ENCODE data around the gene ARHGAP28. TPM values are rescaled to one million over a fixed set of nuclear protein-coding genes. Genes with fewer than 3 reads are reported as not detected.
"Not testable (repeated sequence)": the region's sequence is repeated elsewhere in the genome, so short reads cannot be mapped to it uniquely, and the experiment has no call there.

ARHGAP28 gene
- total RNA-seq, 4 donors from 2014 or later: 2.5 to 11.1 (median 5.5) TPM

DNA sequence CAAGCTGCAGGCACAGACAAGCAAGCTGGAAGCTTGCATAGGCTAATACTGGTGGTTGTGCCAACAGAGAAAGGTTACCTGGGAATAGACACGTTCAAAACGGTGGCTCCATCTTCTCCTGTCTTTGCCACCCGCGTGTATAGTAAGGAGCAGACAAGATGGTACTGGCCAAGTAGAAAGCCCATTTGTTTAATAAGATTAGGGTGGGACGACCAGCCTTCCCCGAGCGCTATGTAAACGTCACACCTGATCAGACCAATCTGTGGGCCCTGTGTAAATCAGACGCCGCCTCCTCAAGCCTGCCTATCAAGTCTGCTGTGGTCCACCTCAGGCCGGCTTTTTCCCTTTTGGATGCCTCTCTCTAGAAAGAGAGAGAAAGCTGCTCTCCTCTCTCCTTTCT lies 198.8 kb downstream of the ARHGAP28 start:
- H3K36me3 ChIP-seq: no peaks in the 10 kb centered on the region
- H3K9me3 ChIP-seq: no peaks in the 10 kb centered on the region
- H3K27ac ChIP-seq: no peak overlapping the region
- DNase-seq (ENCODE audit: low spot score in 2 of 2): no peak
- H3K4me3 ChIP-seq: no peak overlapping the region
- H3K4me1 ChIP-seq: peaks cover 4% of the 10 kb centered on the region
- TF ChIP-seq, protein P1, sequence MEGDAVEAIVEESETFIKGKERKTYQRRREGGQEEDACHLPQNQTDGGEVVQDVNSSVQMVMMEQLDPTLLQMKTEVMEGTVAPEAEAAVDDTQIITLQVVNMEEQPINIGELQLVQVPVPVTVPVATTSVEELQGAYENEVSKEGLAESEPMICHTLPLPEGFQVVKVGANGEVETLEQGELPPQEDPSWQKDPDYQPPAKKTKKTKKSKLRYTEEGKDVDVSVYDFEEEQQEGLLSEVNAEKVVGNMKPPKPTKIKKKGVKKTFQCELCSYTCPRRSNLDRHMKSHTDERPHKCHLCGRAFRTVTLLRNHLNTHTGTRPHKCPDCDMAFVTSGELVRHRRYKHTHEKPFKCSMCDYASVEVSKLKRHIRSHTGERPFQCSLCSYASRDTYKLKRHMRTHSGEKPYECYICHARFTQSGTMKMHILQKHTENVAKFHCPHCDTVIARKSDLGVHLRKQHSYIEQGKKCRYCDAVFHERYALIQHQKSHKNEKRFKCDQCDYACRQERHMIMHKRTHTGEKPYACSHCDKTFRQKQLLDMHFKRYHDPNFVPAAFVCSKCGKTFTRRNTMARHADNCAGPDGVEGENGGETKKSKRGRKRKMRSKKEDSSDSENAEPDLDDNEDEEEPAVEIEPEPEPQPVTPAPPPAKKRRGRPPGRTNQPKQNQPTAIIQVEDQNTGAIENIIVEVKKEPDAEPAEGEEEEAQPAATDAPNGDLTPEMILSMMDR (IDR thresholded peaks at IDR 0.05): no peak
- TF ChIP-seq POLR2AphosphoS5 (IDR thresholded peaks at IDR 0.05) (no peak), EP300 (IDR thresholded peaks at IDR 0.05) (no peak), POLR2A (IDR thresholded peaks at IDR 0.05) (no peak)
- H3K27me3 ChIP-seq: no peaks in the 10 kb centered on the region
- 54% methylated on average over 11 of the region's 11 CpGs for WGBS

DNA sequence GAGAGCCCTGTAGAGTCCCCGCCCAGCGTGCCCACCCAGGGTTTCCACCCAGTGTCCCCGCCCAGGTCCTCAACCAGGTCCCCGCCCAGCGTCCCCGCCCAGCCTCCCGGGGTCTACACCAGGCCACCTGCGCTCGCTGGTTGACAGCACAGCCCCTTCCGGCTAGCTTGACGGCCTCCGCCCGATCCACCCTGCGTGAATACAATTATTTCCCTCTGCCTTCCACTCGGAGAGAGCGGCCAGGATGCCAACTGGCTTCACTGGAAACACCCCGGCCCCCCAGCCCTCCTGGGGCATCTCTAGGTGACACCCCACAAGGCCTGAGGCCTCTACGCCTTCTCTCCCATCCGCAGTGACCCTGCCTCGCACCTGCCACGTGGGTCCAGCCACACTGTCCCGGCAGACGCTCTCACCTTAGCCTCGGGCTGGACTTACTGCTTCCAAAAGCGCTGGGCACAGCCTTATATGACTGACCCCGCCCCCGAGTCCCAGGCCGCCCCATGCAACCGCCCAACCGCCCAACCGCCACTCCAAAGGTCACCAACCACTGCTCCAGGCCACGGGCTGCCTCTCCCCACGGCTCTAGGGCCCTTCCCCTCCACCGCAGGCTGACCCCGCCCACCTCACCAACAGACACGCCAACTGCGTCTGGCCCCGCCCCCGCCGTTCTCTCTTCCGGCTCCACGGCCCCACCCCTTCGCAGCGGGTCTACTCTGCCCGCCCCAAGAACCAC lies 200.0 kb downstream of the ARHGAP28 start:
- TF ChIP-seq EP300 (IDR thresholded peaks at IDR 0.05) (no peak), POLR2A (IDR thresholded peaks at IDR 0.05) (no peak), POLR2AphosphoS5 (IDR thresholded peaks at IDR 0.05) (no peak)
- TF ChIP-seq, protein P1 (IDR thresholded peaks at IDR 0.05): no peak
- WGBS: 88% methylated on average over 40 of the region's 45 CpGs
- no peaks in the 10 kb centered on the region for H3K9me3 ChIP-seq

DNA sequence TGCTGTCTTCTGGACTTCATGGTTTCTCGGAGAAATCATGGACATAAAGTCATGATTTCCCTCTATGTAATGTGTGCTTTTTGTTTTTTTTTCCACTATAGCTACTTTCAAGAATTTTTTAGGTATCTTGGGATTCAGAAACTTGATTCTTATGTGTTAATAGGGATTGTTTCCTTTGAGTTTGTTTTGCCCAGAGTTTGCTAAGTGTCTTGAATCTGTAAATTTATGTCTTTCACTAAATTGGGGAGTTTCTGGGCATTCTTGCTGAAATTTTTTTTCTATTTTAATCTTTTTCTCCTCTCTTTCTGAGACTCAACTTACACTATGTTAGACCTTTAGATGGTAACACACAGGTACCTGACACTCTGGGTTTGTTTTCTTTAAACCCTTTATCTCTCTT lies 205.3 kb downstream of the ARHGAP28 start:
- Histone ChIP-seq H3K9me3 (no peaks in the 10 kb centered on the region), H3K36me3 (no peaks in the 10 kb centered on the region), H3K27ac (no peak overlapping the region), H3K4me1 (no peaks in the 10 kb centered on the region), H3K27me3 (no peaks in the 10 kb centered on the region), H3K4me3 (no peak overlapping the region)
- 87% methylated on average over 1 of the region's 1 CpG for WGBS
- no peak for DNase-seq (ENCODE audit: low spot score in 2 of 2)
- TF ChIP-seq POLR2AphosphoS5 (IDR thresholded peaks at IDR 0.05) (no peak), EP300 (IDR thresholded peaks at IDR 0.05) (no peak), POLR2A (IDR thresholded peaks at IDR 0.05) (no peak)
- TF ChIP-seq, protein P1 (IDR thresholded peaks at IDR 0.05): no peak

More for the DNA sequence above, 200.0 kb downstream of the ARHGAP28 start:
- Histone ChIP-seq H3K4me3 (no peak overlapping the region), H3K27ac (no peak overlapping the region), H3K36me3 (no peaks in the 10 kb centered on the region), H3K4me1 (peaks cover 4% of the 10 kb centered on the region), H3K27me3 (no peaks in the 10 kb centered on the region)
- no peak for DNase-seq (ENCODE audit: low spot score in 2 of 2)

DNA sequence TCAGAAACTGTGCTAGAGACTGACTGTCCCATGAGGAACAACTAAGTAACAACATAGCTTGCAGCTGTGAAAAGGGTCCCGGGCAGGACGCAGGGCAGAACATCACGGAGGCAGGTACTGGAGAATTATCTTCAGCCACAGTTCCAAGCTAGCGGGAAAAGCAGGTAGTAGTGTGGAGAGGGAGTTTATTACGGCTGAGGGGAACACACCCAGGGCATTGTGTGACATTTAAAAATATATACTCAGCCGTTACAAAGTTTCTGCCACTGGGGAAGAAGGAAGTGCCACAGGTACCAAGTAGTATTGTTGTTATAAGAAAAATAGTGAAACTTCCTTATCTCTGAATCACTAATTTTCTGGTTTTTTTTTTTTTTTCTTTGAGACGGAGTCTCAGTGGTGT lies 208.5 kb downstream of the ARHGAP28 start:
- Histone ChIP-seq H3K27me3 (no peaks in the 10 kb centered on the region), H3K27ac (no peak overlapping the region), H3K4me3 (no peak overlapping the region), H3K36me3 (no peaks in the 10 kb centered on the region), H3K9me3 (no peaks in the 10 kb centered on the region), H3K4me1 (no peaks in the 10 kb centered on the region)
- TF ChIP-seq, protein P1 (IDR thresholded peaks at IDR 0.05): no peak
- no peak for TF ChIP-seq POLR2AphosphoS5 (IDR thresholded peaks at IDR 0.05)
- TF ChIP-seq EP300 (IDR thresholded peaks at IDR 0.05): no peak
- no peak for TF ChIP-seq POLR2A (IDR thresholded peaks at IDR 0.05)
- 50% methylated on average over 7 of the region's 7 CpGs for WGBS
- DNase-seq (ENCODE audit: low spot score in 2 of 2): no peak

DNA sequence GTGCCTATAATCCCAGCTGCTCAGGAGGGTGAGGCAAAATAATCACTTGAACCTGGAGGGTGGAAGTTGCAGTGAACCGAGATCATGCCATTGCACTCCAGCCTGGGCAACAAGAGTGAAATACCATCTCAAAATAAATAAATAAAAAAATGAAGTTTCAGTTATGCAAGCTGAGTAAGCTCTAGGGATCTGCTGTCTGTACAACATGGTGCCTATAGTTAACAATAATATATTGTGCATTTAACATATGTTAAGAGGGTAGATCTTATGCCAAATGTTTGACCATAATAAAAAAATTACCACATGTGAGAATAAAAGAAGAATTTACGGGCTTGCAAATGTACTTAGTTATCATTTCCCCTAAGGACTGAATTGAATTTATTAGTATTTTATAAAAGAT lies 208.9 kb downstream of the ARHGAP28 start:
- not testable (repeated sequence) for DNase-seq (ENCODE audit: low spot score in 2 of 2); H3K9me3 ChIP-seq; H3K27ac ChIP-seq; H3K4me1 ChIP-seq; H3K36me3 ChIP-seq; H3K27me3 ChIP-seq; H3K4me3 ChIP-seq
- 56% methylated on average over 2 of the region's 2 CpGs for WGBS

DNA sequence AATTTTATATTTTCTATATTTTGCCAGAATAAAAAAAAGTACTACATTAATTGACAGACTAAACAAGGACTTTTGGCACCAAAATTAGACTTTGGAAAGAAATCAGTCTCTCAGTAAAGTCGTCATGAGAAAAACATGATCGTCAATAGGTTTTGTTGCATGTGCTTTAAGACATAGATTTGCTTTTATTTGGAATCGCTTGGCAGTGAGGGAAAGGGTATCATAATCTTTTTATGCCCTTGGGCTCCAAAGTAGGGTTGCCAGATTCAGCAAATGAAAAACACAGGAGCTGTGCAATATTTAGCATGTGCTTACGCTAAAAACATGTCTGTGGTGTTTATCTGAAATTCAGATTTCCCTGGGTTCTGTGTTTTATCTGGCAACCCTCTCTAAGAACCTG lies 210.5 kb downstream of the ARHGAP28 start:
- 56% methylated on average over 4 of the region's 4 CpGs for WGBS
- no peaks in the 10 kb centered on the region for H3K36me3 ChIP-seq
- no peak overlapping the region for H3K4me3 ChIP-seq
- H3K27ac ChIP-seq: no peak overlapping the region
- no peak for DNase-seq (ENCODE audit: low spot score in 2 of 2)
- no peaks in the 10 kb centered on the region for H3K27me3 ChIP-seq
- H3K9me3 ChIP-seq: no peaks in the 10 kb centered on the region
- TF ChIP-seq POLR2A (IDR thresholded peaks at IDR 0.05) (no peak), EP300 (IDR thresholded peaks at IDR 0.05) (no peak), POLR2AphosphoS5 (IDR thresholded peaks at IDR 0.05) (no peak)
- TF ChIP-seq, protein P1 (IDR thresholded peaks at IDR 0.05): no peak
- H3K4me1 ChIP-seq: no peaks in the 10 kb centered on the region
